Mammary epithelial cell (primary cell): ENCODE data around the gene SLC22A7.

Experiments used
- EZH2 ChIP-seq: IDR thresholded peaks from 2 replicates; pipeline ENCODE4 v1.6.1; 2012; ENCODE audit warnings: low read length, inconsistent platforms, borderline replicate concordance
- TF ChIP-seq, protein P1 (sequence below), 2 donors: IDR thresholded peaks in 1 of 2; conservative IDR thresholded peaks in 1 of 2; 2 replicates each; pipeline ENCODE4 v1.5.1; 2011 to 2012; ENCODE audit warnings: inconsistent platforms in 2 of 2, low read length in 2 of 2, mild to moderate bottlenecking in 2 of 2, control low read depth in 1 of 2, low read depth in 1 of 2; ENCODE audit not compliant: insufficient read depth in 1 of 2; ENCODE audit errors: extremely low read depth in 1 of 2

- TF ChIP-seq, protein P1, sequence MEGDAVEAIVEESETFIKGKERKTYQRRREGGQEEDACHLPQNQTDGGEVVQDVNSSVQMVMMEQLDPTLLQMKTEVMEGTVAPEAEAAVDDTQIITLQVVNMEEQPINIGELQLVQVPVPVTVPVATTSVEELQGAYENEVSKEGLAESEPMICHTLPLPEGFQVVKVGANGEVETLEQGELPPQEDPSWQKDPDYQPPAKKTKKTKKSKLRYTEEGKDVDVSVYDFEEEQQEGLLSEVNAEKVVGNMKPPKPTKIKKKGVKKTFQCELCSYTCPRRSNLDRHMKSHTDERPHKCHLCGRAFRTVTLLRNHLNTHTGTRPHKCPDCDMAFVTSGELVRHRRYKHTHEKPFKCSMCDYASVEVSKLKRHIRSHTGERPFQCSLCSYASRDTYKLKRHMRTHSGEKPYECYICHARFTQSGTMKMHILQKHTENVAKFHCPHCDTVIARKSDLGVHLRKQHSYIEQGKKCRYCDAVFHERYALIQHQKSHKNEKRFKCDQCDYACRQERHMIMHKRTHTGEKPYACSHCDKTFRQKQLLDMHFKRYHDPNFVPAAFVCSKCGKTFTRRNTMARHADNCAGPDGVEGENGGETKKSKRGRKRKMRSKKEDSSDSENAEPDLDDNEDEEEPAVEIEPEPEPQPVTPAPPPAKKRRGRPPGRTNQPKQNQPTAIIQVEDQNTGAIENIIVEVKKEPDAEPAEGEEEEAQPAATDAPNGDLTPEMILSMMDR (conservative IDR thresholded peaks at IDR 0.05 in 1 of 2, IDR thresholded peaks at IDR 0.05 in 1 of 2; ENCODE audit: extremely low read depth in 1 of 2, insufficient read depth in 1 of 2, low read depth in 1 of 2, low read length in 2 of 2), result no peak
- no peak for TF ChIP-seq EZH2
These were observed 37.4 kb downstream of the SLC22A7 start for GRCh38 chr6:43335469-43335868.
